Ovary (tissue), 3 donors: ENCODE measurements around the gene LRRC75A.

Experiments used
- CTCF ChIP-seq, 3 donors: fragments of 450-650 bp in 2 of 3; fragments of 200-600 bp in 1 of 3; IDR thresholded peaks; one replicate each; pipeline versions ENCODE4 v1.5.1 to v1.8.0; 2016 to 2022; ENCODE audit warnings: antibody characterized with exemption in 3 of 3, mild to moderate bottlenecking in 1 of 3
- EP300 ChIP-seq: sonication (generic); formaldehyde crosslinking; IDR thresholded peaks from one replicate; pipeline ENCODE4 v1.6.1; 2017; ENCODE audit warnings: antibody characterized with exemption
- POLR2A ChIP-seq: fragments of 450-650 bp; IDR thresholded peaks from one replicate; pipeline ENCODE4 v1.6.1; 2017; ENCODE audit warnings: antibody characterized with exemption, mild to moderate bottlenecking, moderate library complexity
- donor health status: DM: no; HTN: no; CAD: no.

GRCh38 chr17:16494059-16494458 lies 2.1 kb upstream of the LRRC75A start:
- no peak for TF ChIP-seq POLR2A
- TF ChIP-seq CTCF (IDR thresholded peaks at IDR 0.05) = no peak
- no peak for TF ChIP-seq EP300
